Activated CD4-positive, CD25-positive, alpha-beta regulatory T cell treated with anti-CD3 and anti-CD28 coated beads, Interleukin-2, amount 50 U/mL, for 72 hours (primary cell): ENCODE results near the gene SMARCB1.
"Not testable (repeated sequence)": the region's sequence is repeated elsewhere in the genome, so short reads cannot be mapped to it uniquely, and the experiment has no call there.

Source experiments
- DNase-seq: peaks from one replicate; pipeline ENCODE4 v3.0.0; 2021

The SMARCB1 gene

GRCh38 chr22:23847991-23848864, 61.5 kb downstream of the SMARCB1 start:
- no peak for DNase-seq

- peak; percentile 95 for DNase-seq
Measured at GRCh38 chr22:23849009-23850006, 62.5 kb downstream of the SMARCB1 start.

GRCh38 chr22:23850136-23850611, 63.4 kb downstream of the SMARCB1 start:
- no peak for DNase-seq

- DNase-seq = no peak
Measured at GRCh38 chr22:23856721-23857605, 70.2 kb downstream of the SMARCB1 start.

GRCh38 chr22:23857606-23858483, 71.1 kb downstream of the SMARCB1 start, which contains the start of gene SLC2A11:
TSS of gene SLC2A11 (plus strand) at chr22:23857875. CDS start at chr22:23858000, 125 bp downstream.
- peak; percentile 92 for DNase-seq

- DNase-seq = no peak
Measured at GRCh38 chr22:23858484-23858815, 71.7 kb downstream of the SMARCB1 start.

- DNase-seq = no peak
Measured at GRCh38 chr22:23859201-23859600, 72.4 kb downstream of the SMARCB1 start.

GRCh38 chr22:23860187-23860586, 73.4 kb downstream of the SMARCB1 start:
- DNase-seq = not testable (repeated sequence)

- DNase-seq = no peak
Measured at GRCh38 chr22:23862103-23862502, 75.3 kb downstream of the SMARCB1 start.

GRCh38 chr22:23864499-23865154, 77.9 kb downstream of the SMARCB1 start:
- DNase-seq = not testable (repeated sequence)

GRCh38 chr22:23868580-23868979, 81.8 kb downstream of the SMARCB1 start:
- DNase-seq = no peak

GRCh38 chr22:23874871-23875270, 88.1 kb downstream of the SMARCB1 start:
- no peak for DNase-seq

- no peak for DNase-seq
Measured at GRCh38 chr22:23875801-23876200, 89.0 kb downstream of the SMARCB1 start.

- DNase-seq = no peak
Measured at GRCh38 chr22:23877566-23877965, 90.8 kb downstream of the SMARCB1 start.

GRCh38 chr22:23878219-23878618, 91.5 kb downstream of the SMARCB1 start:
- no peak for DNase-seq

GRCh38 chr22:23882370-23882769, 95.6 kb downstream of the SMARCB1 start:
- DNase-seq = no peak

GRCh38 chr22:23883658-23884057, 96.9 kb downstream of the SMARCB1 start:
- no peak for DNase-seq

- DNase-seq = no peak
Measured at GRCh38 chr22:23884140-23884539, 97.4 kb downstream of the SMARCB1 start.
